ENCODE results near the gene RBM28.

Gene RBM28

DNA sequence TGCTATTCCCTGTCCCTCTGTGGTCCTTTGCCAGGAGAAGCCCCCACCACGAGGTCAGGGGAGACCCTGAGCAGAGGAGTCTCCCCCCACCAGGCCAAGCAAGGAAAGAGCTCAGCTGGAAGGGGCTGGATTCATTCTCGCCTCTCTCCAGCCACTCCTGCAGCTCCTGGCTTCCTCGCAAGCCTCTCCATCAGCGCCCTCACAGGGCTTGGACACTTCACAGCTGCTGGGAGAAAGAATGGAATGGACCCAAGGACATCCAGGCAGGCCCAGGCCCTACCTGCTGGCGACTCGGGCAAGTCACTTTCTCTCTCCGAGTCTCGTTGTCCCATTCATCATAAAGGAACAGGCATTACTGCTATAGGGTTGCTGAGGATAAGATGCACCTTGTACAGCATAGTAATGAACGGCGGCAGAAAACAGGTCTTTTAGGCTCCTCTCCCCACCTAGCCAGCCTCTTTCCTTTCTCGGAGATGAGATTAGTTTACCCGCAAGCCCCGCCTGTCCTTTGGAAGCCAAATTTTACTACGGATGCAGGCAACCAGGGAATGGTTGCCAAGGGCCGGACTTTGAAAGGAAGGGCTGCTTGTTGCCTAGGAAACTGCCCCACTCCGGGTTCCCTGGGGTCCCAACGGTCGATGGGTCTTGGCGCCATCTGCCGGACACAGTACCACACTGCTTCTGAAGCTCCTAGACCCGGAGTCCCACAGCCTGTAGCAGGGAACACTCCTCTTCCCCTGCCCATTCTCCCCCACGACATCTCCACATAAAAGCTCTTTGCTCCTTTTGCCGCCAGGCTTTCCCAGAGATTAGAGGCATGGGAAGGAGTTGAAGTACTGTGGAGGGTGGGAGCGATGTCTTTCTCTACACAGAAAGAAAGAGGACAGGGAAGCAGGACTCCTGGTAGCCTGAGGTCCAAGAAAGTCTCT, 43.8 kb upstream of the RBM28 start:
- Histone ChIP-seq H3K4me3 (ENCODE audit: low read depth, low read length) (no peak overlapping the region), H3K9me3 (ENCODE audit: control insufficient read depth, insufficient read depth, low read depth, low read length) (no peaks in the 10 kb centered on the region), H3K36me3 (ENCODE audit: control insufficient read depth in 2 of 2, insufficient read depth in 1 of 2, low read length in 2 of 2) (peaks cover 0 to 8% of the 10 kb centered on the region in 2 experiments; a peak in 1 of 3 replicates), H3K4me1 (ENCODE audit: control insufficient read depth, insufficient read depth, low read length) (no peaks in the 10 kb centered on the region), H3K27ac (ENCODE audit: extremely low read depth, low read depth, low read length) (no peak overlapping the region)
- ChIA-PET POLR2A (interaction anchor here (1.0 kb wide), 2 partner anchors 40 to 44 kb away, joined by 4 to 8 read pairs; partner anchors contain the start of gene RBM28), CTCF (interaction anchor here (0.6 to 18.1 kb wide), 28 partner anchors 10 to 509 kb away, joined by 3 to 378 read pairs (median 4); partner anchors contain the start of gene RBM28)
- TF ChIP-seq ZIC2 (tag by site-specific recombination; IDR thresholded peaks at IDR 0.05) (0 out of 2 replicates have a peak, but pooled peaks have one; percentile 6), FEZF1 (tag by site-specific recombination; IDR thresholded peaks at IDR 0.05) (peak; percentile 68), GLIS1 (tag by site-specific recombination; IDR thresholded peaks at IDR 0.05) (peak; percentile 77), ZBTB48 (tag by site-specific recombination; IDR thresholded peaks at IDR 0.05) (0 out of 2 replicates have a peak, but pooled peaks have one; percentile 55), CTCF (tag by site-specific recombination; IDR thresholded peaks at IDR 0.05) (peak; percentile 88), PRDM10 (tag by site-specific recombination; IDR thresholded peaks at IDR 0.05) (peak; percentile 59), ZSCAN30 (tag by site-specific recombination; IDR thresholded peaks at IDR 0.05) (peak; percentile 48; the same call in 1 of the 2 replicates), BCL6B (tag by site-specific recombination; IDR thresholded peaks at IDR 0.05) (no peak), GLIS2 (tag by site-specific recombination; IDR thresholded peaks at IDR 0.05) (peak; percentile 77), MYNN (tag by site-specific recombination; IDR thresholded peaks at IDR 0.05; ENCODE audit: borderline replicate concordance) (peak; percentile 87), ZNF341 (tag by site-specific recombination; IDR thresholded peaks at IDR 0.05; ENCODE audit: low read depth) (peak; percentile 49; the same call in 1 of the 2 replicates), ZBTB17 (tag by site-specific recombination; IDR thresholded peaks at IDR 0.05) (peak; percentile 87), ZNF521 (tag by site-specific recombination; IDR thresholded peaks at IDR 0.05) (no peak), ZFP69B (tag by site-specific recombination; IDR thresholded peaks at IDR 0.05) (0 out of 2 replicates have a peak, but pooled peaks have one; percentile 12), ZNF654 (tag by site-specific recombination; IDR thresholded peaks at IDR 0.05; ENCODE audit: low read depth) (peak; percentile 78), ZNF558 (tag by site-specific recombination; IDR thresholded peaks at IDR 0.05) (no peak; the same call in 1 of the 2 replicates), ZNF660 (tag by site-specific recombination; IDR thresholded peaks at IDR 0.05) (peak; percentile 78; the same call in 1 of the 2 replicates)
- TF ChIP-seq, protein P1, sequence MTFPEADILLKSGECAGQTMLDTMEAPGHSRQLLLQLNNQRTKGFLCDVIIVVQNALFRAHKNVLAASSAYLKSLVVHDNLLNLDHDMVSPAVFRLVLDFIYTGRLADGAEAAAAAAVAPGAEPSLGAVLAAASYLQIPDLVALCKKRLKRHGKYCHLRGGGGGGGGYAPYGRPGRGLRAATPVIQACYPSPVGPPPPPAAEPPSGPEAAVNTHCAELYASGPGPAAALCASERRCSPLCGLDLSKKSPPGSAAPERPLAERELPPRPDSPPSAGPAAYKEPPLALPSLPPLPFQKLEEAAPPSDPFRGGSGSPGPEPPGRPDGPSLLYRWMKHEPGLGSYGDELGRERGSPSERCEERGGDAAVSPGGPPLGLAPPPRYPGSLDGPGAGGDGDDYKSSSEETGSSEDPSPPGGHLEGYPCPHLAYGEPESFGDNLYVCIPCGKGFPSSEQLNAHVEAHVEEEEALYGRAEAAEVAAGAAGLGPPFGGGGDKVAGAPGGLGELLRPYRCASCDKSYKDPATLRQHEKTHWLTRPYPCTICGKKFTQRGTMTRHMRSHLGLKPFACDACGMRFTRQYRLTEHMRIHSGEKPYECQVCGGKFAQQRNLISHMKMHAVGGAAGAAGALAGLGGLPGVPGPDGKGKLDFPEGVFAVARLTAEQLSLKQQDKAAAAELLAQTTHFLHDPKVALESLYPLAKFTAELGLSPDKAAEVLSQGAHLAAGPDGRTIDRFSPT (tag by site-specific recombination; IDR thresholded peaks at IDR 0.05): no peak
- TF ChIP-seq, protein P2, sequence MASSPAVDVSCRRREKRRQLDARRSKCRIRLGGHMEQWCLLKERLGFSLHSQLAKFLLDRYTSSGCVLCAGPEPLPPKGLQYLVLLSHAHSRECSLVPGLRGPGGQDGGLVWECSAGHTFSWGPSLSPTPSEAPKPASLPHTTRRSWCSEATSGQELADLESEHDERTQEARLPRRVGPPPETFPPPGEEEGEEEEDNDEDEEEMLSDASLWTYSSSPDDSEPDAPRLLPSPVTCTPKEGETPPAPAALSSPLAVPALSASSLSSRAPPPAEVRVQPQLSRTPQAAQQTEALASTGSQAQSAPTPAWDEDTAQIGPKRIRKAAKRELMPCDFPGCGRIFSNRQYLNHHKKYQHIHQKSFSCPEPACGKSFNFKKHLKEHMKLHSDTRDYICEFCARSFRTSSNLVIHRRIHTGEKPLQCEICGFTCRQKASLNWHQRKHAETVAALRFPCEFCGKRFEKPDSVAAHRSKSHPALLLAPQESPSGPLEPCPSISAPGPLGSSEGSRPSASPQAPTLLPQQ (tag by site-specific recombination; IDR thresholded peaks at IDR 0.05): 0 out of 2 replicates have a peak, but pooled peaks have one; percentile 14

All from HEK293 (cell line).